K562 (cell line): ENCODE data around the gene PPIE. TPM values are rescaled to one million over a fixed set of nuclear protein-coding genes. Genes with fewer than 3 reads are reported as not detected.

ENCODE experiments used
- CREB1 ChIP-seq, 2 experiments: sonication (generic) in 1 of 2; formaldehyde crosslinking in 1 of 2; IDR thresholded peaks; 2 replicates each; pipeline versions ENCODE4 v1.6.1 to v1.8.0; 2012 to 2022; ENCODE audit warnings: inconsistent platforms in 1 of 2, mild to moderate bottlenecking in 1 of 2, missing genetic modification reagents in 1 of 2, moderate library complexity in 1 of 2
- CTBP1 ChIP-seq: fragments of 450-650 bp; IDR thresholded peaks from 2 replicates; pipeline ENCODE4 v1.6.1; 2016; ENCODE audit warnings: borderline replicate concordance
- FOS ChIP-seq: IDR thresholded peaks from 3 replicates; pipeline ENCODE4 v1.6.1; 2011; ENCODE audit not compliant: insufficient read length; ENCODE audit errors: extremely low read depth
- GABPB1 ChIP-seq: sonication (generic); formaldehyde crosslinking; IDR thresholded peaks from 2 replicates; pipeline ENCODE4 v1.8.0; 2022; ENCODE audit warnings: mild to moderate bottlenecking, missing genetic modification reagents
- JUND ChIP-seq, 2 experiments: IDR thresholded peaks; 2 replicates in 1 of 2; 3 replicates in 1 of 2; pipeline ENCODE4 v1.6.1; 2011; ENCODE audit warnings: borderline replicate concordance in 2 of 2, low read depth in 2 of 2, low read length in 2 of 2, improper control_type of control experiment in 1 of 2, missing biosample characterization in 1 of 2, missing genetic modification characterization in 1 of 2, missing genetic modification reagents in 1 of 2
- L3MBTL2 ChIP-seq: fragments of 450-650 bp; IDR thresholded peaks from 2 replicates; pipeline ENCODE4 v1.6.1; 2016; ENCODE audit warnings: mild to moderate bottlenecking, moderate library complexity
- NFYB ChIP-seq: IDR thresholded peaks from 2 replicates; pipeline ENCODE4 v1.6.1; 2011; ENCODE audit warnings: mild to moderate bottlenecking, moderate library complexity; ENCODE audit not compliant: insufficient read length; ENCODE audit errors: extremely low read depth
- PCBP1 ChIP-seq: fragments of 200-400 bp; formaldehyde crosslinking; IDR thresholded peaks from 2 replicates; pipeline ENCODE4 v1.6.1; 2018; ENCODE audit warnings: mild to moderate bottlenecking, low read depth, low read length; ENCODE audit not compliant: poor library complexity, severe bottlenecking
- RBM25 ChIP-seq: fragments of 200-400 bp; formaldehyde crosslinking; IDR thresholded peaks from 2 replicates; pipeline ENCODE4 v1.6.1; 2018; ENCODE audit warnings: low read length, low read depth, moderate library complexity; ENCODE audit not compliant: severe bottlenecking
- RFX1 ChIP-seq: fragments of 450-650 bp; IDR thresholded peaks from 2 replicates; pipeline ENCODE4 v1.6.1; 2016; ENCODE audit warnings: mild to moderate bottlenecking, moderate library complexity
- polyA plus RNA-seq, 8 experiments: library from polyadenylated mRNA; depleted of rRNA in 4 of 8; stranded (reverse) in 5 of 8; unstranded in 3 of 8; fragments of >200 nt; fragmentation: Nextera tagmentation in 2 of 8; fragmentation: Illumina TruSeq in 1 of 8; extraction: Ambion mirVana in 2 of 8; extraction: Trizol in 1 of 8; gene quantifications; 2 replicates each; pipeline versions ENCODE4 v1.2.1 to v1.2.3, GENCODE V29; 2011 to 2014; ENCODE audit warnings: inconsistent platforms in 1 of 8, missing spikeins in 1 of 8
- total RNA-seq, 7 experiments: library from RNA; depleted of rRNA in 6 of 7; stranded (reverse); fragments of >200 nt in 6 of 7; fragmentation: Illumina TruSeq in 2 of 7; extraction: Trizol in 2 of 7; gene quantifications; 2 replicates each; pipeline versions ENCODE4 v1.2.1 to v1.2.3, GENCODE V29; 2011 to 2021; ENCODE audit warnings: low replicate concordance in 1 of 7
- TF ChIP-seq, protein P1 (sequence below), 2 experiments: IDR thresholded peaks in 1 of 2; conservative IDR thresholded peaks in 1 of 2; 2 replicates each; pipeline ENCODE4 v1.6.1; 2016; ENCODE audit warnings: low read depth in 2 of 2, mild to moderate bottlenecking in 1 of 2, missing compliant biosample characterization in 1 of 2, missing genetic modification characterization in 1 of 2, moderate library complexity in 1 of 2
- TF ChIP-seq, protein P2 (sequence below): IDR thresholded peaks from 2 replicates; pipeline ENCODE4 v1.6.1; 2014; ENCODE audit warnings: antibody characterized with exemption
- TF ChIP-seq, protein P3 (sequence below): fragments of 200-800 bp; sonication (Bioruptor generic); IDR thresholded peaks from 2 replicates; pipeline ENCODE4 v1.6.1; 2017; ENCODE audit warnings: missing genetic modification characterization, missing compliant biosample characterization
- TF ChIP-seq, protein P4 (sequence below): conservative IDR thresholded peaks from 2 replicates; pipeline ENCODE4 v1.6.1; 2011; ENCODE audit warnings: low read depth, mild to moderate bottlenecking, low read length; ENCODE audit not compliant: control insufficient read depth
- TF ChIP-seq, protein P5 (sequence below): fragments of 250-450 bp; sonication (Bioruptor Pico); IDR thresholded peaks from 2 replicates; pipeline ENCODE4 v1.8.0; 2022; ENCODE audit warnings: inconsistent platforms

PPIE gene
- total and polyA plus RNA-seq, 9 of the 15 experiments (the other 6 are each of a cell fraction or from before 2014, with no cell fraction given) = 75.4 to 444 (median 131) TPM

DNA sequence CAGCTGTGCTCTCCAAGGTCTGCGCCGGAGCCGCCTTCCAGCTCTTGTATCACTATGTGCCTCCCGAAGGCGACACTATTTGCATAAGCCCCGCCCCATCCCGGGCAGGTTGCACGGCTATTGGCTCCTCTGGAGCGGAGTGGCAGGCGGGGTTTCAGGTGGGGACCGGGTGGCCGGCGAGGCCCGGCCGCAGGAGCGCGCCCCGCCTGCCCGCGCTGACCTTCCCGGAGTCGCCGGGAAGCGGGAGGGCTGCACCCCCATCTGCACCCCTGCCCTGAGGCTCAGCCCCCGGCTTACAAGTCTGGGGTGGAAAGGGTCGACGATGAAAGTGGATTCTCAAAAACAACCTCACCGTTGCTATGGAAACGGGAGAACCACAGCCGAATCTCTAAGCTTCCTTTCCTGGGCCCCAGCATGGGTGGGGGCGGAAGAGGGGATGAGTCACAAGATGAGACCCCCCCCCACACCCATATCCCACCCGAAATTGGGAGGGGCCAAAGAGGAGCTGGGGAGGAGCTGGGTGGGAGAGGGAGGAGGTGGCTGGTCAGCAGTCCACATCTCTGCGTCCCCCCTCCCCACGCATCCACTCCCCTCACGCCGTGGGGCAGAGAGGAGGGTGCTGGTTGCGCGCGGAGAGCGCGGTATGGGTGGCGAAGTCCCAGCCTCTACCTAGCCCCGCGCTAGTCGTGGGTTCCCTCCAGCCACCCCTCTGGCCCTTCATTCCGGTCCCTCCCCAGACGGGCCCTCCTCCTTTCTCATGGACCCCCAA is 47.1 kb upstream of the PPIE start, which contains the start of gene HPCAL4 (continued):
- TF ChIP-seq, protein P1, sequence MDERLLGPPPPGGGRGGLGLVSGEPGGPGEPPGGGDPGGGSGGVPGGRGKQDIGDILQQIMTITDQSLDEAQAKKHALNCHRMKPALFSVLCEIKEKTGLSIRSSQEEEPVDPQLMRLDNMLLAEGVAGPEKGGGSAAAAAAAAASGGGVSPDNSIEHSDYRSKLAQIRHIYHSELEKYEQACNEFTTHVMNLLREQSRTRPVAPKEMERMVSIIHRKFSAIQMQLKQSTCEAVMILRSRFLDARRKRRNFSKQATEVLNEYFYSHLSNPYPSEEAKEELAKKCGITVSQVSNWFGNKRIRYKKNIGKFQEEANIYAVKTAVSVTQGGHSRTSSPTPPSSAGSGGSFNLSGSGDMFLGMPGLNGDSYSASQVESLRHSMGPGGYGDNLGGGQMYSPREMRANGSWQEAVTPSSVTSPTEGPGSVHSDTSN (CRISPR knock-in tag; IDR thresholded peaks at IDR 0.05; ENCODE audit: low read depth) = peak; percentile 62
- TF ChIP-seq, protein P1 (tag; conservative IDR thresholded peaks at IDR 0.05; ENCODE audit: low read depth) = peak; percentile 88
- TF ChIP-seq, protein P2, sequence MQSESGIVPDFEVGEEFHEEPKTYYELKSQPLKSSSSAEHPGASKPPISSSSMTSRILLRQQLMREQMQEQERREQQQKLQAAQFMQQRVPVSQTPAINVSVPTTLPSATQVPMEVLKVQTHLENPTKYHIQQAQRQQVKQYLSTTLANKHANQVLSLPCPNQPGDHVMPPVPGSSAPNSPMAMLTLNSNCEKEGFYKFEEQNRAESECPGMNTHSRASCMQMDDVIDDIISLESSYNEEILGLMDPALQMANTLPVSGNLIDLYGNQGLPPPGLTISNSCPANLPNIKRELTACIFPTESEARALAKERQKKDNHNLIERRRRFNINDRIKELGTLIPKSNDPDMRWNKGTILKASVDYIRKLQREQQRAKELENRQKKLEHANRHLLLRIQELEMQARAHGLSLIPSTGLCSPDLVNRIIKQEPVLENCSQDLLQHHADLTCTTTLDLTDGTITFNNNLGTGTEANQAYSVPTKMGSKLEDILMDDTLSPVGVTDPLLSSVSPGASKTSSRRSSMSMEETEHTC = no peak
- 0 out of 2 replicates have a peak, but pooled peaks have one; percentile 4 for TF ChIP-seq JUND (IDR thresholded peaks at IDR 0.05; ENCODE audit: borderline replicate concordance, low read depth, low read length)
- no peak for TF ChIP-seq JUND (tag; IDR thresholded peaks at IDR 0.05; ENCODE audit: borderline replicate concordance, low read depth, low read length)
- peak; percentile 97 for TF ChIP-seq RFX1
- TF ChIP-seq, protein P3, sequence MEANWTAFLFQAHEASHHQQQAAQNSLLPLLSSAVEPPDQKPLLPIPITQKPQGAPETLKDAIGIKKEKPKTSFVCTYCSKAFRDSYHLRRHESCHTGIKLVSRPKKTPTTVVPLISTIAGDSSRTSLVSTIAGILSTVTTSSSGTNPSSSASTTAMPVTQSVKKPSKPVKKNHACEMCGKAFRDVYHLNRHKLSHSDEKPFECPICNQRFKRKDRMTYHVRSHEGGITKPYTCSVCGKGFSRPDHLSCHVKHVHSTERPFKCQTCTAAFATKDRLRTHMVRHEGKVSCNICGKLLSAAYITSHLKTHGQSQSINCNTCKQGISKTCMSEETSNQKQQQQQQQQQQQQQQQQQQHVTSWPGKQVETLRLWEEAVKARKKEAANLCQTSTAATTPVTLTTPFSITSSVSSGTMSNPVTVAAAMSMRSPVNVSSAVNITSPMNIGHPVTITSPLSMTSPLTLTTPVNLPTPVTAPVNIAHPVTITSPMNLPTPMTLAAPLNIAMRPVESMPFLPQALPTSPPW (CRISPR knock-in tag) = peak; percentile 24
- TF ChIP-seq GABPB1 (CRISPR knock-in tag) = 0 out of 2 replicates have a peak, but pooled peaks have one; percentile 49
- peak; percentile 37 for TF ChIP-seq FOS
- TF ChIP-seq CTBP1 = peak; percentile 48; the same call in 1 of the 2 replicates
- peak; percentile 72 for TF ChIP-seq L3MBTL2
- TF ChIP-seq, protein P4, sequence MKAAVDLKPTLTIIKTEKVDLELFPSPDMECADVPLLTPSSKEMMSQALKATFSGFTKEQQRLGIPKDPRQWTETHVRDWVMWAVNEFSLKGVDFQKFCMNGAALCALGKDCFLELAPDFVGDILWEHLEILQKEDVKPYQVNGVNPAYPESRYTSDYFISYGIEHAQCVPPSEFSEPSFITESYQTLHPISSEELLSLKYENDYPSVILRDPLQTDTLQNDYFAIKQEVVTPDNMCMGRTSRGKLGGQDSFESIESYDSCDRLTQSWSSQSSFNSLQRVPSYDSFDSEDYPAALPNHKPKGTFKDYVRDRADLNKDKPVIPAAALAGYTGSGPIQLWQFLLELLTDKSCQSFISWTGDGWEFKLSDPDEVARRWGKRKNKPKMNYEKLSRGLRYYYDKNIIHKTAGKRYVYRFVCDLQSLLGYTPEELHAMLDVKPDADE = 0 out of 2 replicates have a peak, but pooled peaks have one; percentile 3
- TF ChIP-seq RBM25 = peak; percentile 69
- TF ChIP-seq PCBP1 = peak; percentile 22
- no peak for TF ChIP-seq CREB1 (IDR thresholded peaks at IDR 0.05)
- TF ChIP-seq CREB1 (CRISPR knock-in tag; IDR thresholded peaks at IDR 0.05) = no peak
- TF ChIP-seq, protein P5, sequence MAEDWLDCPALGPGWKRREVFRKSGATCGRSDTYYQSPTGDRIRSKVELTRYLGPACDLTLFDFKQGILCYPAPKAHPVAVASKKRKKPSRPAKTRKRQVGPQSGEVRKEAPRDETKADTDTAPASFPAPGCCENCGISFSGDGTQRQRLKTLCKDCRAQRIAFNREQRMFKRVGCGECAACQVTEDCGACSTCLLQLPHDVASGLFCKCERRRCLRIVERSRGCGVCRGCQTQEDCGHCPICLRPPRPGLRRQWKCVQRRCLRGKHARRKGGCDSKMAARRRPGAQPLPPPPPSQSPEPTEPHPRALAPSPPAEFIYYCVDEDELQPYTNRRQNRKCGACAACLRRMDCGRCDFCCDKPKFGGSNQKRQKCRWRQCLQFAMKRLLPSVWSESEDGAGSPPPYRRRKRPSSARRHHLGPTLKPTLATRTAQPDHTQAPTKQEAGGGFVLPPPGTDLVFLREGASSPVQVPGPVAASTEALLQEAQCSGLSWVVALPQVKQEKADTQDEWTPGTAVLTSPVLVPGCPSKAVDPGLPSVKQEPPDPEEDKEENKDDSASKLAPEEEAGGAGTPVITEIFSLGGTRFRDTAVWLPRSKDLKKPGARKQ (CRISPR knock-in tag) = no peak
- TF ChIP-seq NFYB = peak; percentile 54
